NCI-H510A treated with DMSO at 0.1 percent for 48 hours (cell line): ENCODE data around the gene CD72.

Source experiments
- DNase-seq: peaks from one replicate; lab custom pipeline; 2025; lab: John Stamatoyannopoulos, UW

The CD72 gene

GRCh38 chr9:35618325-35618727 is at the start of gene CD72:
Gene CD72 (minus strand): TSS chr9:35618413. CDS start chr9:35618303, 110 bp downstream.
- DNase-seq = no peak

GRCh38 chr9:35667939-35668338 is 49.7 kb upstream of the CD72 start:
- DNase-seq = no peak

GRCh38 chr9:35666549-35666948 is 48.3 kb upstream of the CD72 start:
- DNase-seq = no peak

- no peak for DNase-seq
These were observed 47.8 kb upstream of the CD72 start for GRCh38 chr9:35666045-35666444.

- no peak for DNase-seq
These were observed 47.2 kb upstream of the CD72 start for GRCh38 chr9:35665471-35665818.

GRCh38 chr9:35664531-35665470 is 46.6 kb upstream of the CD72 start, which contains the start of gene ARHGEF39:
Gene ARHGEF39 (minus strand): TSS chr9:35665195. CDS start chr9:35665169, 26 bp downstream.
- peak; percentile 71 for DNase-seq

- DNase-seq = no peak
These were observed 44.2 kb upstream of the CD72 start for GRCh38 chr9:35662437-35662836.

GRCh38 chr9:35661756-35662350 is 43.6 kb upstream of the CD72 start:
- no peak for DNase-seq

GRCh38 chr9:35660966-35661415 is 42.8 kb upstream of the CD72 start:
- DNase-seq = no peak

- no peak for DNase-seq
These were observed 41.1 kb upstream of the CD72 start for GRCh38 chr9:35659340-35659739.

- peak; percentile 23 for DNase-seq
These were observed 40.7 kb upstream of the CD72 start for GRCh38 chr9:35658968-35659220.

GRCh38 chr9:35658137-35658967 is 40.1 kb upstream of the CD72 start, which contains the start of gene CCDC107:
Gene CCDC107 (plus strand): TSS chr9:35658292. CDS start chr9:35658380, 88 bp downstream.
- peak; percentile 75 for DNase-seq

GRCh38 chr9:35657546-35658136 is 39.4 kb upstream of the CD72 start, which contains the start of gene RMRP:
Gene RMRP (minus strand): TSS chr9:35658019.
- DNase-seq = peak; percentile 91

GRCh38 chr9:35656831-35657545 is 38.8 kb upstream of the CD72 start:
- DNase-seq = peak; percentile 15

GRCh38 chr9:35656348-35656747 is 38.1 kb upstream of the CD72 start:
- no peak for DNase-seq

- DNase-seq = no peak
These were observed 35.4 kb upstream of the CD72 start for GRCh38 chr9:35653611-35654010.

- DNase-seq = no peak
These were observed 34.6 kb upstream of the CD72 start for GRCh38 chr9:35652829-35653209.

GRCh38 chr9:35651956-35652828 is 34.0 kb upstream of the CD72 start:
- DNase-seq = no peak

- DNase-seq = peak; percentile 39
These were observed 32.3 kb upstream of the CD72 start, which contains the start of gene SIT1 for GRCh38 chr9:35650341-35651158. Gene SIT1 (minus strand): TSS chr9:35650931. CDS start chr9:35650853, 78 bp downstream.
